GM12878 (cell line): ENCODE data around the gene CCDC71. TPM values are rescaled to one million over a fixed set of nuclear protein-coding genes. Genes with fewer than 3 reads are reported as not detected.

Experiments
- BCL3 ChIP-seq: IDR thresholded peaks from 2 replicates; pipeline ENCODE4 v1.6.1; 2011; ENCODE audit warnings: borderline replicate concordance, low read depth, mild to moderate bottlenecking, moderate library complexity, low read length; ENCODE audit not compliant: insufficient read depth, poor library complexity, severe bottlenecking
- CBX5 ChIP-seq: sonication (generic); IDR thresholded peaks from 2 replicates; pipeline ENCODE4 v1.6.1; 2016; ENCODE audit warnings: low read depth, moderate library complexity, mild to moderate bottlenecking, inconsistent platforms
- CEBPB ChIP-seq, 2 experiments: fragments of 150-350 bp in 1 of 2; IDR thresholded peaks; 2 replicates each; pipeline ENCODE4 v1.6.1; 2012 to 2014; ENCODE audit warnings: low read depth in 2 of 2, low read length in 2 of 2, borderline replicate concordance in 1 of 2, inconsistent platforms in 1 of 2
- CEBPZ ChIP-seq: fragments of 150-350 bp; IDR thresholded peaks from 2 replicates; pipeline ENCODE4 v1.6.1; 2016; ENCODE audit warnings: low read depth, low read length
- DPF2 ChIP-seq: fragments of 450-650 bp; IDR thresholded peaks from 2 replicates; pipeline ENCODE4 v1.6.1; 2017; ENCODE audit warnings: mild to moderate bottlenecking
- E2F4 ChIP-seq: IDR thresholded peaks from 2 replicates; pipeline ENCODE4 v1.6.1; 2012; ENCODE audit warnings: low read depth, low read length, improper control_type of control experiment
- ESRRA ChIP-seq: IDR thresholded peaks from 2 replicates; pipeline ENCODE4 v1.6.1; 2012; ENCODE audit warnings: mild to moderate bottlenecking, low read length, improper control_type of control experiment
- ETV6 ChIP-seq, 2 experiments: fragments of 450-650 bp in 1 of 2; IDR thresholded peaks in 1 of 2; conservative IDR thresholded peaks in 1 of 2; 2 replicates each; pipeline ENCODE4 v1.6.1; 2014; ENCODE audit warnings: antibody characterized with exemption in 1 of 2, borderline replicate concordance in 1 of 2, low read depth in 1 of 2, mild to moderate bottlenecking in 1 of 2, moderate library complexity in 1 of 2
- MXI1 ChIP-seq: fragments of 150-350 bp; IDR thresholded peaks from 2 replicates; pipeline ENCODE4 v1.6.1; 2011; ENCODE audit warnings: low read depth, mild to moderate bottlenecking, inconsistent platforms, low read length, improper control_type of control experiment
- MYC ChIP-seq: IDR thresholded peaks from 2 replicates; pipeline ENCODE4 v1.6.1; 2011; ENCODE audit warnings: mild to moderate bottlenecking, low read length, moderate library complexity, inconsistent platforms; ENCODE audit not compliant: insufficient read depth, insufficient replicate concordance, insufficient read length, severe bottlenecking
- NFIC ChIP-seq: IDR thresholded peaks from 2 replicates; pipeline ENCODE4 v1.6.1; 2012; ENCODE audit warnings: low read depth, mild to moderate bottlenecking, inconsistent platforms, low read length, moderate library complexity
- NR2C1 ChIP-seq: fragments of 450-650 bp; IDR thresholded peaks from 2 replicates; pipeline ENCODE4 v1.6.1; 2017; ENCODE audit warnings: antibody characterized with exemption, mild to moderate bottlenecking, moderate library complexity
- PKNOX1 ChIP-seq: fragments of 450-650 bp; IDR thresholded peaks from 2 replicates; pipeline ENCODE4 v1.6.1; 2016; ENCODE audit warnings: mild to moderate bottlenecking
- SIN3A ChIP-seq: IDR thresholded peaks from 2 replicates; pipeline ENCODE4 v1.6.1; 2012; ENCODE audit warnings: low read depth, low read length, improper control_type of control experiment
- STAT1 ChIP-seq: fragments of 450-650 bp; conservative IDR thresholded peaks from 2 replicates; pipeline ENCODE4 v1.6.1; 2014; ENCODE audit warnings: antibody characterized with exemption, mild to moderate bottlenecking
- SUZ12 ChIP-seq: fragments of 200-600 bp; sonication (generic); IDR thresholded peaks from one replicate; pipeline ENCODE4 v1.6.1; 2018; ENCODE audit warnings: antibody characterized with exemption, mild to moderate bottlenecking; ENCODE audit not compliant: unreplicated experiment
- TBL1XR1 ChIP-seq: IDR thresholded peaks from 2 replicates; pipeline ENCODE4 v1.6.1; 2012; ENCODE audit warnings: low read depth, low read length, improper control_type of control experiment
- ZBTB11 ChIP-seq: fragments of 450-650 bp; formaldehyde crosslinking; IDR thresholded peaks from 2 replicates; pipeline ENCODE4 v1.5.0; 2022; ENCODE audit warnings: mild to moderate bottlenecking, missing genetic modification characterization
- polyA plus RNA-seq, 11 experiments: library from polyadenylated mRNA; depleted of rRNA in 4 of 11; unstranded in 6 of 11; stranded (reverse) in 5 of 11; fragments of >200 nt; fragmentation: Nextera tagmentation in 4 of 11; fragmentation: Illumina TruSeq in 1 of 11; extraction: Ambion mirVana in 4 of 11; extraction: Trizol in 1 of 11; gene quantifications; 1 replicate in 1 of 11; 2 replicates in 10 of 11; pipeline versions ENCODE4 v1.2.1 to v1.2.3, GENCODE V29; 2011 to 2016; ENCODE audit warnings: inconsistent platforms in 2 of 11, missing spikeins in 2 of 11, low read depth in 1 of 11
- total RNA-seq, 4 experiments: library from RNA; depleted of rRNA in 3 of 4; stranded (reverse); fragments of >200 nt in 3 of 4; fragmentation: Illumina TruSeq in 1 of 4; extraction: Trizol in 1 of 4; gene quantifications; 2 replicates each; pipeline versions ENCODE4 v1.2.1 to v1.2.3, GENCODE V29; 2013 to 2021

CCDC71 gene
- total and polyA plus RNA-seq, 10 of the 15 experiments (the other 5 are each of a cell fraction or from before 2014, with no cell fraction given): 0.20 to 38.0 (median 16.1) TPM

- TF ChIP-seq CEBPZ: no peak
- TF ChIP-seq DPF2: peak; percentile 87
- TF ChIP-seq NFIC: no peak
- TF ChIP-seq CEBPB (IDR thresholded peaks at IDR 0.05; ENCODE audit: borderline replicate concordance in 1 of 2, low read depth in 2 of 2, low read length in 2 of 2): no peak
- peak; percentile 67; the same call in 1 of the 2 replicates for TF ChIP-seq SIN3A
- TF ChIP-seq ESRRA: peak; percentile 95
- TF ChIP-seq ETV6 (conservative IDR thresholded peaks at IDR 0.05 in 1 of 2, IDR thresholded peaks at IDR 0.05 in 1 of 2; ENCODE audit: borderline replicate concordance in 1 of 2, low read depth in 1 of 2): no peak; a peak in 1 of 4 replicates
- TF ChIP-seq BCL3: peak; percentile 40
- no peak for TF ChIP-seq E2F4
- TF ChIP-seq SUZ12: no peak
- no peak for TF ChIP-seq PKNOX1
- no peak for TF ChIP-seq MYC
- 0 out of 2 replicates have a peak, but pooled peaks have one; percentile 41 for TF ChIP-seq TBL1XR1
- 0 out of 2 replicates have a peak, but pooled peaks have one; percentile 58 for TF ChIP-seq STAT1
- peak; percentile 51 for TF ChIP-seq ZBTB11 (CRISPR knock-in tag)
- peak; percentile 90 for TF ChIP-seq NR2C1
- TF ChIP-seq CBX5: no peak
- TF ChIP-seq MXI1: peak; percentile 70
These were observed 45.5 kb downstream of the CCDC71 start, which contains the start of gene USP19 (continued) for GRCh38 chr3:49120438-49121131.
